Right atrium auricular region (tissue), 2 donors: ENCODE measurements around the gene RPRD2. TPM values are rescaled to one million over a fixed set of nuclear protein-coding genes. Genes with fewer than 3 reads are reported as not detected.

Experiments
- DNase-seq: peaks from one replicate; pipeline ENCODE4 v3.0.0-alpha.2; 2019; ENCODE audit warnings: low spot score
- H3K27ac ChIP-seq, 2 donors: fragments of 200-600 bp; sonication (generic); 1 replicate in 1 of 2; 2 replicates in 1 of 2; pipeline ENCODE4 v1.5.1; 2016 to 2019
- H3K27me3 ChIP-seq, 2 donors: fragments of 200-600 bp; sonication (generic); one replicate each; pipeline versions ENCODE4 v1.5.1 to v1.6.0; 2017 to 2019
- H3K36me3 ChIP-seq: fragments of 200-600 bp; sonication (generic); one replicate; pipeline ENCODE4 v1.5.1; 2016
- H3K4me1 ChIP-seq, 2 donors: fragments of 200-600 bp; sonication (generic); one replicate each; pipeline versions ENCODE4 v1.5.1 to v1.6.0; 2017 to 2019
- H3K4me3 ChIP-seq, 2 donors: fragments of 200-600 bp; sonication (generic); 1 replicate in 1 of 2; 2 replicates in 1 of 2; pipeline ENCODE4 v1.5.1; 2017 to 2019; ENCODE audit warnings: mild to moderate bottlenecking in 1 of 2, moderate library complexity in 1 of 2
- H3K9me3 ChIP-seq, 2 donors: fragments of 200-600 bp; sonication (generic); one replicate each; pipeline ENCODE4 v1.5.1; 2019
- CTCF ChIP-seq, 2 donors: fragments of 200-600 bp; sonication (generic); IDR thresholded peaks; one replicate each; pipeline ENCODE4 v1.5.1; 2019; ENCODE audit warnings: antibody characterized with exemption in 2 of 2
- total RNA-seq, 2 donors: library from RNA; depleted of rRNA; stranded (reverse); fragments of >200 nt; gene quantifications; one replicate each; pipeline ENCODE4 v1.1.0, GENCODE V29; 2016

Gene RPRD2
- total RNA-seq, 2 donors from 2014 or later, result 18.5 to 24.0 TPM

- TF ChIP-seq CTCF (IDR thresholded peaks at IDR 0.05), result no peak
- H3K4me1 ChIP-seq, result peaks cover 0 to 24% of the 10 kb centered on the region in 2 donors
Observed at GRCh38 chr1:150407330-150407729, 43.4 kb downstream of the RPRD2 start.

DNA sequence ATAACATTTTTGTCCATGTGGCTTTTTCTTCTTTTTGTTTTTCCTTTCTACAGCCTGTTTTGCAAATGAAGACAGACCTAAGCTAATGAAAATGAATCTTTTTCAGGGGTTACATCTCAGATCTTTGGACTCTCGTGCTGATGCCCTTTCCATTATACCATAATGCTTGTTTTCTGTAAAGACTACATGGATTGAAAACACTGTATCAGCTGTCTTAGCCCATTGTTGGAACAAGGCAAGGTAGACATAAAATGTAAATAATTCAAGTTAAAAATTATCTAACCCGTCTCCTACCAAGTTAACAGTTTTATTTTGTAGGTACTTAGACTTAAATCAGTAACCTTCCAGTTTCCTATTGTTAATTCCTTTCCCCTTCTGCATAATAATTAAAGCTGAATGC, 44.9 kb downstream of the RPRD2 start:
- no peaks in the 10 kb centered on the region for H3K9me3 ChIP-seq
- no peak for DNase-seq
- no peaks in the 10 kb centered on the region for H3K27me3 ChIP-seq
- H3K4me3 ChIP-seq, result no peak overlapping the region
- no peak overlapping the region for H3K27ac ChIP-seq
- H3K4me1 ChIP-seq, result peaks cover 0 to 24% of the 10 kb centered on the region in 2 donors
- no peak for TF ChIP-seq CTCF (IDR thresholded peaks at IDR 0.05)
- no peaks in the 10 kb centered on the region for H3K36me3 ChIP-seq

More at GRCh38 chr1:150407330-150407729, 43.4 kb downstream of the RPRD2 start:
- H3K9me3 ChIP-seq, result no peaks in the 10 kb centered on the region
- no peak overlapping the region for H3K27ac ChIP-seq
- no peaks in the 10 kb centered on the region for H3K27me3 ChIP-seq
- H3K36me3 ChIP-seq, result no peaks in the 10 kb centered on the region
- H3K4me3 ChIP-seq, result no peak overlapping the region
- DNase-seq, result no peak

DNA sequence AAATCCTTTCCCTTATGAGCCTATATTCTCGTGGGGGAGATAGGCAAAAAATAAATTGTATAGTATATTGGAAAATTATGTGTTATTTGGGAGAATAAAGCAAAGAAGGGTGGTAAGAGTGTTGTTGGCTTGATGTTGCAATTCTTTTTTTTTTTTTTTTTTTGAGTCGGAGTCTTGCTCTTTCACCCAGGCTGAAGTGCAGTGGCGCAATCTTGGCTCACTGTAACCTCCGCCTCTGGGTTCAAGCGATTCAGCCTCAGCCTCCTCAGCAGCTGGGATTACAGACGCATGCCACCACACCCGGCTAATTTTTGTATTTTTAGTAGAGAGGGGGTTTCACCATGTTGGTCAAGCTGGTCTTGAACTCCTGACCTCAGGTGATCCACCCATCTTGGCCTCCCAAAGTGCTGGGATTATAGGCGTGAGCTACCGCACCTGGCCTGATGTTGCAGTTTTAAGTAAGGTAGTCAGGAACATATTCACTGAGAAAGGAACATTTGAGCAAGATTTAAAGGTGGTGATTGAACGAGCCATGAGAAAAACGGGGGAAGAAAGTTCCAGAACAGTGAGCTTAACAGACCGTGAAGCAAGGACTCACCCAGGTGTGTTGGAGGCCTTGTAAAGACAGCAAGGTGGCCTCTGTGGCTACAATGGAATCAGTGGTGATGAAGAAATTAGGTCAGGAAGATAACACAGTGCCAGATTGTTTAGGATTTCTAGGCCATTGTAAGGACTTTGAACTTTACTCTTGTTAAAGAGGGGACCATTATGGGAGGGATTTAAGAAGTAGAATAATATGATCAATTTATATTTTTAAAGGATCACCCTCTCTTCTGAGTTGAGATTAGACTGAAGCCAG, 45.8 kb downstream of the RPRD2 start:
- Histone ChIP-seq H3K4me3 (no peak overlapping the region), H3K4me1 (peaks cover 0 to 24% of the 10 kb centered on the region in 2 donors), H3K27me3 (no peaks in the 10 kb centered on the region), H3K36me3 (no peaks in the 10 kb centered on the region), H3K27ac (no peak overlapping the region), H3K9me3 (no peaks in the 10 kb centered on the region)
- no peak for DNase-seq
- TF ChIP-seq CTCF (IDR thresholded peaks at IDR 0.05), result no peak

DNA sequence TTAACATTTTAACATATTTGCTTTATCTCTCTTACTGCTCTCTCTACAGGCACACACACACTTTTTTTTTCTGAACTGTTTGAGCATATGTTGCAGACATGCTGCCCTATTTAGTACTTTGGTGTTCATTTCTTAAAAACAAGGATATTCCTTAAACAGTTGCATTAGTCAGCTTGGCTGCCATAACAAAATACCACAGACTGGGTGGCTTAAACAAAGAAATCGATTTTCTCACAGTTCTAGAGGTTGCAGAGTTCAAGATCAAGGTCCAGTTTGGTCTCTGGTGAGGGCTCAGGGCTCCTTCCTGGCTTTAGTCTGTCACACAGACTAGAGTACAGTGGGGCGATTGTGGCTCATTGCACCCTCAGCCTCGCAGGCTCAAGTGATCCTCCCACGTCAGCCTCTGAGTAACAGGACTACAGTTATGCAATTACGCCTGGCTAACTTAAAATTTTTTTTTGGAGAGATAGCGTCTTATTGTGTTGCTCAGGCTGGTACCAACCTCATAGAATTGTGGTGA, 46.7 kb downstream of the RPRD2 start:
- Histone ChIP-seq H3K9me3 (no peaks in the 10 kb centered on the region), H3K4me1 (peaks cover 0 to 18% of the 10 kb centered on the region in 2 donors), H3K27me3 (no peaks in the 10 kb centered on the region), H3K27ac (no peak overlapping the region), H3K36me3 (no peaks in the 10 kb centered on the region), H3K4me3 (no peak overlapping the region)
- DNase-seq, result no peak
- TF ChIP-seq CTCF (IDR thresholded peaks at IDR 0.05), result no peak

- peaks cover 10% of the 10 kb centered on the region for H3K36me3 ChIP-seq
- no peaks in the 10 kb centered on the region for H3K9me3 ChIP-seq
- H3K27ac ChIP-seq, result no peak overlapping the region
- no peak for TF ChIP-seq CTCF (IDR thresholded peaks at IDR 0.05)
- no peaks in the 10 kb centered on the region for H3K27me3 ChIP-seq
- DNase-seq, result no peak
- peaks cover 0 to 11% of the 10 kb centered on the region in 2 donors for H3K4me1 ChIP-seq
- no peak overlapping the region for H3K4me3 ChIP-seq
Observed at GRCh38 chr1:150414592-150414991, 50.6 kb downstream of the RPRD2 start.
